ENCODE measurements around the gene TRIM23. TPM values are rescaled to one million over a fixed set of nuclear protein-coding genes. Genes with fewer than 3 reads are reported as not detected.

Gene TRIM23
- total and polyA plus RNA-seq, 2 experiments from 2014 or later: 14.9 to 18.7 TPM

GRCh38 chr5:65553941-65554340 is 70.2 kb downstream of the TRIM23 start:
- H3K4me3 ChIP-seq: no peak overlapping the region
- DNase-seq (ENCODE audit: low read depth in 1 of 2, low spot score in 1 of 2): no peak
- no peaks in the 10 kb centered on the region for H3K9me3 ChIP-seq (ENCODE audit: low read depth)
- no peaks in the 10 kb centered on the region for H3K36me3 ChIP-seq
- H3K27ac ChIP-seq: no peak overlapping the region
- no peaks in the 10 kb centered on the region for H3K27me3 ChIP-seq
- H3K4me1 ChIP-seq (ENCODE audit: low read depth): no peaks in the 10 kb centered on the region
- no peak for TF ChIP-seq CTCF (IDR thresholded peaks at IDR 0.05; ENCODE audit: low read depth, low read length)

GRCh38 chr5:65548281-65548680 is 75.9 kb downstream of the TRIM23 start:
- Histone ChIP-seq H3K9me3 (ENCODE audit: low read depth) (no peaks in the 10 kb centered on the region), H3K4me3 (no peak overlapping the region), H3K36me3 (no peaks in the 10 kb centered on the region), H3K27me3 (no peaks in the 10 kb centered on the region), H3K4me1 (ENCODE audit: low read depth) (no peaks in the 10 kb centered on the region), H3K27ac (no peak overlapping the region)
- no peak for DNase-seq (ENCODE audit: low read depth in 1 of 2, low spot score in 1 of 2)
- no peak for TF ChIP-seq CTCF (IDR thresholded peaks at IDR 0.05; ENCODE audit: low read depth, low read length)

- no peaks in the 10 kb centered on the region for H3K4me1 ChIP-seq (ENCODE audit: low read depth)
- no peaks in the 10 kb centered on the region for H3K9me3 ChIP-seq (ENCODE audit: low read depth)
- H3K27ac ChIP-seq: no peak overlapping the region
- H3K36me3 ChIP-seq: no peaks in the 10 kb centered on the region
- no peaks in the 10 kb centered on the region for H3K27me3 ChIP-seq
- no peak overlapping the region for H3K4me3 ChIP-seq
- no peak for DNase-seq (ENCODE audit: low read depth in 1 of 2, low spot score in 1 of 2)
- no peak for TF ChIP-seq CTCF (IDR thresholded peaks at IDR 0.05; ENCODE audit: low read depth, low read length)
These were observed 78.0 kb downstream of the TRIM23 start for GRCh38 chr5:65546141-65546540.

GRCh38 chr5:65544473-65544872 is 79.7 kb downstream of the TRIM23 start:
- TF ChIP-seq CTCF (IDR thresholded peaks at IDR 0.05; ENCODE audit: low read depth, low read length): no peak
- H3K4me1 ChIP-seq (ENCODE audit: low read depth): no peaks in the 10 kb centered on the region
- no peak for DNase-seq (ENCODE audit: low read depth in 1 of 2, low spot score in 1 of 2)
- no peak overlapping the region for H3K4me3 ChIP-seq
- no peak overlapping the region for H3K27ac ChIP-seq
- no peaks in the 10 kb centered on the region for H3K36me3 ChIP-seq
- H3K27me3 ChIP-seq: no peaks in the 10 kb centered on the region
- H3K9me3 ChIP-seq (ENCODE audit: low read depth): no peaks in the 10 kb centered on the region

- no peaks in the 10 kb centered on the region for H3K27me3 ChIP-seq
- no peaks in the 10 kb centered on the region for H3K9me3 ChIP-seq (ENCODE audit: low read depth)
- H3K27ac ChIP-seq: no peak overlapping the region
- no peaks in the 10 kb centered on the region for H3K4me1 ChIP-seq (ENCODE audit: low read depth)
- DNase-seq (ENCODE audit: low read depth in 1 of 2, low spot score in 1 of 2): no peak
- no peak for TF ChIP-seq CTCF (IDR thresholded peaks at IDR 0.05; ENCODE audit: low read depth, low read length)
- H3K36me3 ChIP-seq: no peaks in the 10 kb centered on the region
- no peak overlapping the region for H3K4me3 ChIP-seq
These were observed 84.3 kb downstream of the TRIM23 start for GRCh38 chr5:65539827-65540226.

Other genes starting within 250 kb of the TRIM23 start
- gene ADAMTS6, start 142.4 kb downstream of the TRIM23 start, total RNA-seq: 15.4 and 21.2 TPM in 2 replicates
- gene ADAMTS6, start 142.4 kb downstream of the TRIM23 start, polyA plus RNA-seq: 3.3 and 8.8 TPM in 2 replicates
- gene CENPK, start 61.2 kb downstream of the TRIM23 start, total RNA-seq: 7.1 and 10.8 TPM in 2 replicates
- 11.1 and 21.8 TPM in 2 replicates for gene CENPK, start 61.2 kb downstream of the TRIM23 start, polyA plus RNA-seq
- gene PPWD1, start 61.0 kb downstream of the TRIM23 start, total RNA-seq: 18.3 and 34.4 TPM in 2 replicates
- 27.7 and 40.1 TPM in 2 replicates for gene PPWD1, start 61.0 kb downstream of the TRIM23 start, polyA plus RNA-seq
- gene SHLD3, start 694 bp upstream of the TRIM23 start, total RNA-seq: 1.2 and 1.5 TPM in 2 replicates
- 1.7 and 2.9 TPM in 2 replicates for gene SHLD3, start 694 bp upstream of the TRIM23 start, polyA plus RNA-seq
- gene TRAPPC13, start 694 bp upstream of the TRIM23 start, total RNA-seq: 11.3 and 19.1 TPM in 2 replicates
- 18.7 and 20.4 TPM in 2 replicates for gene TRAPPC13, start 694 bp upstream of the TRIM23 start, polyA plus RNA-seq
- 5.9 and 7.4 TPM in 2 replicates for gene SGTB, start 97.8 kb upstream of the TRIM23 start, total RNA-seq
- 2.9 and 6.9 TPM in 2 replicates for gene SGTB, start 97.8 kb upstream of the TRIM23 start, polyA plus RNA-seq
- gene NLN, start 97.9 kb upstream of the TRIM23 start, total RNA-seq: 11.2 and 14.7 TPM in 2 replicates
- gene NLN, start 97.9 kb upstream of the TRIM23 start, polyA plus RNA-seq: 19.2 and 20.0 TPM in 2 replicates

All from cardiac muscle cell (in vitro differentiated cells and primary cell).